Fibroblast of skin of back (primary cell): ENCODE measurements around the gene OR6B3.

Source experiments
- DNase-seq: peaks from one replicate; pipeline ENCODE4 v3.0.0-alpha.2; 2013

OR6B3 gene

DNA sequence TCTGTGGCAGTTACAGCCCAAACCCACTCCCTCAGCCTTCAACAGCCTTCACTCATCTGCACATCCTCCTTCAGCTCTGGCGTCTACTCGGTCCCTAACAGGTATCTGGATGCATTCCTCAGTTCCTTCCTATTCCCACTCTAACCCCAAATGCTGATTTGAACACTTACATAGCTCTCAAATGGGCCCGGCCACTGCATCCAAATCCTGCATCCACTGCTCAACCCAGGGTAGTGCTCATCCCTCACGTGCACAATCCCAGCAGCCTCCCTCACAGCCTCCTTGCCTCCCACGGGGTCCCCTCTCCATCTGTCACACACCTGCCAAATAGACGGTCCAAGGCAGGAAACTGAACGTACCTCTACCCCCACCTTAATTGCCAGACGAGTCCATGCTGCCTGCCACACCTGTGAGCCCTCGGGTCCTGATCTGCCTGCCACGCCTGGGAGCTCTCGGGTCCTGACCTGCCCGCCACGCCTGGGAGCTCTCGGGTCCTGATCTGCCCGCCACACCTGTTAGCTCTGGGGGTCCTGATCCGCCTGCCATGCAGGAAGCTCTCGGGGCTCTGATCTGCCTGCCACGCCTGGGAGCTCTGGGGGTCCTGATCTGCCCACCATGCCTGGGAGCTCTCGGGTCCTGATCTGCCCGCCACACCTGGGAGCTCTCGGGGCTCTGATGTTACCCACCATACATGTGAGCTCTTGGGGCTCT is 9.9 kb downstream of the OR6B3 start:
- DNase-seq: no peak

DNA sequence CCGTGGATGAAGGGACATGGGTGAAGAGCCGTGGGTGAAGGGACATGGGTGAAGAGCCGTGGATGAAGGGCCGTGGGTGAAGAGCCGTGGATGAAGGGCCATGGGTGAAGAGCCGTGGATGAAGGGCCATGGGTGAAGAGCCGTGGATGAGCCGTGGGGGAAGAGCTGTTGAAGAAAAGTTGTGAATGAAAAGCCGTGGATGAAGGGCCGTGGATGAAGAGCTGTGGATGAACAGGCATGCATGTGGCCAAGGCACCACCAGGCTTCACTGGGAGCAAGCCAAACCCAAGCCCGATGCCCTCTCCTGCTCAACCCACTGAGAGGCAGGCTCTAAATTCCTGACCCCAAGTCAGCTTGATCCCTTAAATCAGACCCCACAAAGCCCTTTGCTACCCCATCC is 10.6 kb downstream of the OR6B3 start:
- no peak for DNase-seq

DNA sequence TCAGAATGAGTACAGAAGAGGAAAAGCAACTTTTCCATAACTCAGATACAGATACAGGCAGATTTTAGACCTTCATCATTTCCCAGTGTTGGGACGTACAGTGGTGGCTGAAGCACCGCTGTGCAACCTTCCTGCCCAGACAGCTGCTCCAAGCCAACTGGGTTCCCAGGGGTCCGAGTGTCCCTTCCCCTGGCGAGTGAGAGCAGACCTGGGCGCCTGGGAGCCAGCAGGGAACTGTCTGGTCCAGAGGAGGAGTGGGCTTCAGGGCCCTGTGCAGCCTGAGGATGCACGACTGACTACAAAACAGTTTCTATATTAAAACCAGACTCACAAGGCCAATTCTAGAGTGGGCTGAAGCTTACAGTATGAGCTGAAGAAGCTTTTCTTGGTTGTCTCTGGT is 12.0 kb downstream of the OR6B3 start:
- DNase-seq: no peak

DNA sequence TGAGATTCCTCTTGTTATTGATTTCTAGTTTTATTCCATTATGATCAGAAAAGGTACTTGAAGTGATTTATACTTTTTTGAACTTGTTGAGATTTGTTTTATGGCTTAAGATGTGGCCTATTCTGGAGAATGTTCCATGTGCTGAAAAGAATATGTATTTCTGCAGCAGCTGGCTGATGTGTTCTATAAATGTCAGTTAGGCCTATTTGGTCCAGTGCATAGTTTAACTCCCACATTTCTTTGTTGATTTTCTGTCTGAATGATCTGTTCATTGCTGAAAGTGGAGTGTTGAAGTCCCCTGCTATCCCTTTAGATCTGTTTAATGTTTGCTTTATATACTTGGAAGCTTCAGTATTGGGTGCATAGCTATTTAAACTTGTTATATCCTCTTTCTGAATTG is 16.0 kb downstream of the OR6B3 start:
- DNase-seq: no peak

DNA sequence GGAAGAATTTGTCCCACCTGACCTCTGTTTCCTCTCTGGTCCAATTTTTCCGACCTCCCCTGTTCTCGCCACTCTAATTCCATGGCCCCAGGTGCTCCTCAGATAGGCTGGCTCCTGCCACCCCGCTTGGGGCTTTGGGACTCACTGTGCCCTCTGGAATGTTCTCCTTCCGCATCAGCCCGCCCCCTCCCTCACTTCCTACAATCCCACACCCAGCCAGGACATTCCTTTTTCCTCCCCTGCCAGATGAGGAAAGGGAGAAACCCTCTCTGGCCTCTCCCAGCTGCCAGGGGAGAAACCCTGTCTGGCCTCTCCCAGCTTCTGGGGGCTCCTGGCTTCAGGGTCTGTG is 20.0 kb downstream of the OR6B3 start:
- no peak for DNase-seq

DNA sequence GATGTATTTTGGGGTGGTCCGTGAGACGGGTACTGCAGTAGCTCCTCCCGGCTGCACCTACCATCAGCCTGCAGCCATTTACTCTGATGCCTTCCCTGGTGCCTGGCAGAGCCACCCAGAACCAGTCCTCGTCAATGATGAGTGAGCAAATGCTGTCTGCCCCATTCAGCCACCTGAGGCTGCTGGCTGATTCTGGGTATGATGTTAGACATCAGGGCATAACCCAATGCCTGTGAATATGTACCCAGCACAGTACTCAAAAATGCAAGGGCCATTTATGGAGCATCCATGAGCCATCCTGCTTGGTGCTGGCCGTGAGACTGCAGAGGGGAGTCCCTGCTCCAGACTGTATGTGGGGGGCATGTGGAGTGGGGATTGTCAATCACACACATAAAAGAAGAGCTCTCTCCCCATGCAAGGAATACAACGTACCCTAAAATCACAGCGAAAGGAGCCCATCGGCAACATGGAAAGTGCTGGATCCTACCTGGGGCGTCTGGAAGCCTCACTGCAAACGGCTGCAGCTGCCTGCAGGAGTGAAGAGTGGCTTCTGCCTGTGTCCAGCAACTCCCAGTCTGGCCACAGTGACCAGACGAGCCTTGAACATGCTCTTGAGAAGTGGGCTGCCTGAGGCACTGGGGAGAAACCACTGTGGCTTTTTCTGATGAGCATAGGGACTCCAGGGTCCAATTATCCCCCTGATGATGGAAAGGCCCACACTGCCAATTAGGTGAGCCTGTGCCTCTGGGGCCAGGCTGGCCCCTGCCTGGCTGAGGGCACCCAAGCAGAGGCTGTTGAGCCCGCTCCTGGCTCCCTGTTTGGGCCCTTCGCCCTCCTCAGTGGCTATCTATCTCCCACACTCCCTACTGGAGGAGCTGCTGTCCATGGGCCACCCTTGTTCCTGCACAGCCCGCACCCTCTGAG is 20.7 kb downstream of the OR6B3 start:
- no peak for DNase-seq

DNA sequence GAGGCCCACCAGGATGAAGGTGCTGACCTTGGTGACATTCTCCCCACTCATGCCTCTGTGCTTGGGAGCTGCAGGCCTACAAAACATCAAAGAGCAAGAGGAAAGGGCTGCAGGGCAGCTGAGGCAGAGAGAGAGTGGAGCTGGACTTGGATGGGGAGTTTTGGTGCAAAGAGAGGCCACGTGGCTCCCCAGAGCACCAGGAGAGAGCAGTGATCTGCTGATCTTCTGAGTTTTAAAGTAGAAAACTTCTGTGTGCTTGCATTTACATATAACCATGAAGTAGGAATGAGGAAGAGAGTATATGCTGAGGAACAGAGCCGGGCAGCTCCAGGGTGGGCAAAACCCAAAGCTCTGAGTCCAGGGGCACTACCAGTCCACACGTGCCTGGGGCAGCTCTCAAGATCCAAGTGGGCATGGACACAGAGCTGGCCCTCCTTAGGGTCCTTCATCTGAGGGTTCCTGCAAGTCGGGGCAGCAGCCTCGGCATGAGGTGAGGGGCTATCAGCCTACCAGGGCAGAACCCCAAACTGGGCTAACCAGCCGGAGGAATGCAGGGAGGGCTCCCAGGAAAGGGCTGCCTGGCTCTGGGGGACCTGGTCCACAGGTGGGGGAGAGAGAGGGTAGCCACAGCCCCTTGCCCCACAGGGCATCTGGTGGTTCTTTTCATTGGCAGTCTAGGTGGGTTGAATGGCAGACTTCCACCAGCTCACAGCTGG is 22.8 kb downstream of the OR6B3 start, which contains the start of gene OR6B2:
TSS of gene OR6B2 (minus strand) at position 51 of the 716 bp plus-strand sequence. CDS start at position 51, 0 bp downstream.
- DNase-seq: no peak

DNA sequence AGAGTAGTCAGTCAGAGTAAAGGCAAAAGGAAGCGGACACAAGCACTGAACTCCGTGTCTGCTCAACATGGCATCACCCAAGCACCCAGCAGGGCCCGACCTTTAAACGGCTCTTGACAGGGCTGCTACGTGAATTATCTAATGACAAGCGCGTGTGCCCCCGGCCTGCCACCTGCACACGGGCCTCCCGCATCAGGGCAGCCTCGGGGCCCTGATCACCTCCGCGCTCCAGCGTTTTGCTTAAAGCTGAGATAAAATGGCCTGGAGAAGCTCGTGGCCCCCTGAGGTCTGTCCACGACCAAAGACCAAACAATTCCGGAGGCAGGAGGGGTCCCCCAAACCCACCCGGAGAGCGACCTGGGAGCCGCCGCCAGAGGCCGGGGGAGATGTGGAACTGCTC is 28.6 kb downstream of the OR6B3 start:
- peak; percentile 3 for DNase-seq

DNA sequence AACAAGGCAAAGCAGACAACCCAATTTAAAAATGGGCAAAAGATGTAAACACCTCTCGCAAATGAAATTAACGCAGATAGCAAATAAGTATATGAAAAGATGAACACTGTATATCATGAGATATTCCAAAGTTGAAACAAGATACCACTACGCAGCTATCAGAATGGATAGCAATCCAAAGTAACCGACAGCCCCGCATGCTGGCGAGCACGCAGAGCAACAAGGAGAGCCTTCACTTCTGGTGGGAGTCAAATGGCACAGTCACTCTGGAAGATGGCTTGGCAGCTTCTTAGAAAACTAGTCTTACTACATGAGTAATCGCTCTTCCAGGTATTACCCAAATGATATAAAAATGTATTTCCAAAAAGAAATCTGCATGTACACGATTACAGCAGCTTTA is 29.5 kb downstream of the OR6B3 start:
- no peak for DNase-seq

DNA sequence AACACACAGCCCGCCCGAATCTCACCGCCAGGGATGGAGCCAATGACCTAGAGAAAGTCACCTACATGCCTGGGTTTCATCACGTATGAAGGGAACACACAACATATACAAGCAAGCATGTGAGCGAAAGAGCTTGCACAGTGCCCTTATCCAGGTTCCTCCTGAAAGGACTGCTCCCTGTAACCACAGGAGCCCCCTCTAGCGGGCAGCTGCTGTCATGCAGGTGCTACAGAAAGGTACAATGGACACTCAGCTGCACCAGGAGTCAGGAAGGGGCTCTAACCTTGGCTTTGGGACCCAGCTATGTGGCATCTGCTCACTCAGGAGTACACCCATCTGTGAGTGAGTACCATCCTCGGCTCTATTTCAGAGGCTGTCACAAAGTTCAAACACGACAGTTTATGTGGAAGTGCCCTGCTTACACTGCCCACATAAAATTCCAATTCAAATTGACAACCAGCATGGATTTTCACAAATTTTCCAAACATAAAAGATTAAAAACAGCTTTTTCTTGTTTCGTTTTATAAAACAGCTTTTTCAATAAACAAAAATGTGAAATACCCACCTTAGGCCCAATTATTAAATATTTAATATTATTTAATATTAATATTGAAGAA is 31.7 kb downstream of the OR6B3 start:
- DNase-seq: peak; percentile 52

DNA sequence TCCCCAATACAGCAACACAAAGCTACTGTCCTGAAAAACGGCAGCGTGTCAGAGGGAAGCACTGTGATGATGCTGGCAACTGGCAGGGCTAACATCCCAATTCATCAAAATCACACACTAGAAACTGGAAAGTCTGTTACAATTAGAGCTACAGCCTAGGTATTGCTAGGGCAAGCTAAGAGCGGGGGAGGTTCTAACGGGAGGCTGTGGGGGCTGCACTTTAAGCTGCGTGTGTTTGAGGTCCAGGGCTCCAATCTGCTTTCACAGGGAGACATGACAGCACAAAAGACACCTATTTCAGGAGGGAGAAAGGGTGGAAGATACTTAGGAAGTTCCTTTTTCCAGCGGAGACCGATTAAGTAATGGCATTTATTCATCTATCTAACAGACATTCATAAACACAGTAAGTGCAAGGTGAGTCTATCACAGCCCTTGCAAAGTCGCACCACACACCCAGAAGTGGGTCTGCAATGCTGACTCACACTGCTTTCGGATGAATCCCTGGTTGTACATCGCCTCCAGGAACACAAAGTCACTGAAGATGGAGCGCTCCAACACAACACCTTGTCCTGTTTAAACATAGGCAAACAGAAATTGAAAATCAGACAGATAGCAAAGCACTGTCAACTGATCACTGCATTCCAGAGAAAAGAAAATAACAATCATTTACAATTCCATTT is 35.1 kb downstream of the OR6B3 start:
- no peak for DNase-seq

DNA sequence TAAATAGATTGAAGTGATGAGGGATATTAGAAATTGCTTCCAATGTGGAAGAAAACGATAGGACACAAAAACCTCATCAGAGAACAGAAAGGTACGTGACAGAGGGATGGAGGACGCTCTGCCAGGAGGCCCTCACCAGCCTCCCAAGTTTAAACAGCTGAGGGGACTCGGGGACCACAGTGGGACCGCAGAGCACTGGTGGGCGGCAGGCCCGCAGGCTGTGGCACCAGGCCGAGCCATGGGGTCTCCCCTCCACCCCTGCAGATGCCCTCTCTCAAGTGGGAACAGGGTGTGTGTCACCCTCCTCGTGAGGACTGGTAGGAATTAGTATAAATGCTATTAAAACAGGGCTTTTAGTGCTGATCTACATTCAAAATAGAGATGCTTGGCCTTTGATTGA is 39.0 kb downstream of the OR6B3 start:
- DNase-seq: no peak

DNA sequence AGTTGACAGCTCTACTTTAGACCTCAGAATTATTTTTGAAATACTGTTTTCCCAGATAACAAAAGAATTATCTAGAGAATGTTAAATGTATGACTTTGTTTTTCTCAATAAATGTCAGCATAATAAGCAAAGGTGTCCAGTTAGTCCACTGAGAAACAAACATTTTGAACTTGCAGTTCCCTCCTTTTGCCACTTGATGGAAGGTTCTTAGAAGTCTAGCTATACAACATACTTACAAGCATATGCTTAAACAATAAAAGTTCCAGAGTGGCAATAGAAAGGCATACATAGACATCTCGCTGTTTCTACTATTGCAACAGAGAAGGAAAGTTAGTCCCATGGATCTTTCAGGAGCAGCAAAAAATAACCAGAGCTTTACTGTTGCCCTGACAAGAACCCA is 40.0 kb downstream of the OR6B3 start:
- no peak for DNase-seq

DNA sequence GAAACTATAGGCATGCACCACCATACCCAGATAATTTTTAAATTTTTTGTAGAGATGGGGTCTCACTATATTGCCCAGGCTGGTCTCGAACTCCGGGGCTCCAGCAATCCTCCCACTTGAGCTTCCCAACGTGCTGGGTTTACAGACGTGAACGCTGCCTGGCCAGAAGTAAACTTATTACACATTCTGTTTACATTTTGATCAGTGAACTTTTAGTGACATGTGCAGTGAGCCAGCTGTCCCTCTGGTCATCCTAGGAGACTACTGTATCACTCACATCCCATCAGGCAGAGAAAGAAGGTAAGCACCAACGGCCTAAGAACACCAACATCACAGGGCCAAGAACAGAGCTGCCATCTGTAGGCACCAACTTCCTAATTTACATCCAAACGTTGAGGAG is 50.3 kb downstream of the OR6B3 start:
- DNase-seq: no peak

DNA sequence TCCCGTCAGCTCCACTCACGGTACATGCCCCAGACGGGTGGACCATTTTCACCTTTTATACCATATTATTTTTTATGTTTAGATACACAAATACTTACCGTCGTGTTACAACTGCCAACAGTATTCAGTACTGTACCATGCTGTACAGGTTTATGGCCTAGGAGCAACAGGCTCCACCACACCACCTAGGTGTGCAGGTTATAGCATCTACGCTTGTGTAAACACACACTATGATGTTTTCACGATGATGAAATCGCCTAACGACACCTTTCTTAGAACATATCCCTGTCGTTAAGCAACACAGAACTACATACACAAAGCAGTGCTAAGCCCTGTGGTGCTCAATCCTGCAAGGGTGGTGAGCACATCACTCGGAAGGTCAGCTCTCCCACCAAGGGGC is 52.6 kb downstream of the OR6B3 start:
- DNase-seq: no peak

DNA sequence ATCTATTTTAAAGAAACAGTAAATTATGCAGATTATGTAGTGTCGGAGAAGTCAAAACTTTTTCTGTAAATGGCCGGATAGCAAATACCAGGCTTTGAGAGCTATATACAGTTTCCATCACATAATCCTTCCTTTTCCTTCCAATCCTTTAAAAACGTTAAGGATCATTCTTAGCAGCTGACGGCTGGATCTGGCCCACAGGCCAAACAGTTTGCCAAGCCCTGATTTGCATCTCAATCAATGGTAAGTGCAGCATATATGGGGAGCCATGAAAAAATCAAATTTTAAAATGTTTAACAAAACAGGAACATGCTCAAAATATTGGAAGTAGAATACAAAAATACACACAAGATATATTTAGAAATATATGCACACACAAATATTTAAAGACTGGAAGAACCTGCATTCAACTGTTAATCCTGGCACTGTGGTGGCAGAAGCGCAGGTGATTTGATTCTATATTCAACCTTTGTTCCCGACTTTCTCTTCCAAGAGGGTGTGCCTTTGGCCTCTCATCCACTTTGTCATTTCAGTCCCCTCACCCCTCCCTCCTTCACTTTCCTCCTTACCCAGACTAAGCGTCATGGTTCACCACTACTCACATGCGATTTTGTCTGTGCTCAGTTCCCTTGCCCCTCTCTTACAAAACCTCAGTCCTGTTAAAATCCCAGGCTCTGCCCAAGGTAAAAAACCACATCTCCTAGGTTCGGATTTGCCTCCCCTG is 55.5 kb downstream of the OR6B3 start:
- no peak for DNase-seq
